OCI-LY7 (cell line): ENCODE results near the gene PEX10.
"Not testable (repeated sequence)": the region's sequence is repeated elsewhere in the genome, so short reads cannot be mapped to it uniquely, and the experiment has no call there.

Source experiments
- CTCF ChIP-seq: fragments of 200-600 bp; sonication (generic); conservative IDR thresholded peaks from 2 replicates; pipeline ENCODE4 v1.5.1; 2014; ENCODE audit warnings: mild to moderate bottlenecking, antibody characterized with exemption, low read length, moderate library complexity, mixed read lengths
- EZH2phosphoT487 ChIP-seq: fragments of 200-600 bp; sonication (generic); IDR thresholded peaks from 2 replicates; pipeline ENCODE4 v1.6.1; 2018; ENCODE audit warnings: low read depth, borderline replicate concordance, mild to moderate bottlenecking, mixed run types, antibody characterized with exemption, low read length, moderate library complexity, mixed read lengths

GRCh38 chr1:2440346-2440745 lies 28.0 kb upstream of the PEX10 start:
- TF ChIP-seq CTCF, EZH2phosphoT487: not testable (repeated sequence)
